GM11168 (cell line): ENCODE measurements around the gene PCNX2.

ENCODE experiments used
- in situ Hi-C: fragments of 300-500 bp; cut with MboI; formaldehyde crosslinking; loops from one replicate; pipeline ENCODE4 v1.12.0; 2022; ENCODE audit warnings: low sequenced_read_pairs; ENCODE audit not compliant: unreplicated experiment

The PCNX2 gene

GRCh38 chr1:232952514-232953499 is 342.7 kb downstream of the PCNX2 start:
- in situ Hi-C loops: loop anchor here (10.0 kb wide), 1 partner anchor 318 kb away; the partner anchor contains the start of gene SIPA1L2

GRCh38 chr1:232951605-232952004 is 343.9 kb downstream of the PCNX2 start:
- in situ Hi-C loops: loop anchor here (10.0 kb wide), 1 partner anchor 317 kb away; the partner anchor contains the start of gene SIPA1L2

DNA sequence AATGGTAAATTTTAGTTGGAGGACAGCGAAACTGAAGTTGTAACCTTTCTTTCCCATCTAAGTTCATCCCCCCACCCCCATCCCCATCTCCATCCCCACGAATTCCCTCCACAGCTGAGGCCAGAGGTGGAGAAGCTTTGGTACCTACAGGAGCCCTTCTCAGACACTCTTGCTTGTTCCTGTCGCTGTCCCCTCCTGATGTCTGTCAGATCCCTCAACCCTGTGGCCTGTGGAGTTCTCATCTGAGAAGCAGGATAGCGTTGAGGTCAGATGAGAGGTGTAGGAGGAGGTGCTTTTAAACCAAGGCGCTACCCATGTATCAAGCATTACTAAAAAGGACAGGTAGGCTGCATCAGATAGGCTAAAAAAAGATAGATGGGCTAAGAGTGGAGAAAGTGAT is 344.3 kb downstream of the PCNX2 start:
- in situ Hi-C loops: loop anchor here (10.0 kb wide), 1 partner anchor 316 kb away; the partner anchor contains the start of gene SIPA1L2

DNA sequence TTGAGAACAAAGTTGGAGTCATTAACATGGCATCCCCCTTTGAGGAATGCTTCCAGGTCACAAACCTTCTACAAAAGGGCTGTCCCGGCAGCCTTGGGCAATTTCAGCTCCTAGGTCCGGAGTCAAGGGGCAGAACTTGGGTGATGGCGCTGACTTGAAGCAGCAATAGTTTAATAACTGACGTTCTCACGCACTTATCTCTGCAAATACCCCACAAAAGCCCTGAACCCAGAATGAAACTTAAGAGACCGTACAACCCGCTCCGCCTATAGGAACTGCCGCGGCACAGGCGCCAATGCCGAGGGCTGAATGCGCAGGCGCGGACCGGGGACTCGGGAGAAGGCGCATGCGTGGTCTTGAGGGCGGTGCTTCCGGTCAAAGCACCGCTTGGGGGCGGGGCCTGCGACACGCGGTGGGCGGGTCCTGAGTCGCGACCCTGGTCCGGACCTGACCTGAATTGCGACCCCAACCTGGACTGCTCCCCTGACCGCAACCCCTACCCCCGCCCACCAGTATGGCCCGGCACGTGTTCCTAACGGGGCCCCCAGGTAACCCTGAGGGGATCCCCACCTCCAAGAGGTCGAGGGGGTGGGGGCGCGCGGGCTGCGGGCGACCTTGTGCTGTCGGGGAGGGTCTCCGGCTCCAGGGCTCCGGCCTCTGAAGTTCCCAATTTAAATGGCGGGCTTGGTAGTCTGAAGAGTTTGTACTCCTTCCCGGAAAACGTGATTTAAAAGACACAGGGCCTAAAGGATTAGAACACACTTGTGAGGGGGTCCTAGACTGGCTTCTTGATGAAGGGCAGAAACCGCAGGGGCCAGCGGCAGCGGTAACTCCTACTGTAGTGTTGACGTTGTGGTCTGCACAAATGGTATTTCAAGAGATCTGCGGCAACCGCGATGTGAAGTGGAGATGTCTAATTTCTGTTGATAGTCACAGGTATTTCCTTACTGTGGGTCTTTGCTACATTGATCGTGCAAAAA is 345.0 kb downstream of the PCNX2 start, which contains the start of gene NTPCR:
Gene NTPCR, plus strand, starts transcription at position 415 of the 980 bp plus-strand sequence. Its CDS starts 100 bp downstream, at position 515.
- in situ Hi-C loops: loop anchor here (10.0 kb wide), 1 partner anchor 316 kb away; the partner anchor contains the start of gene SIPA1L2

GRCh38 chr1:232949636-232950196 is 345.8 kb downstream of the PCNX2 start:
- in situ Hi-C loops: loop anchor here (10.0 kb wide), 1 partner anchor 315 kb away; the partner anchor contains the start of gene SIPA1L2

GRCh38 chr1:232944347-232944746 is 351.2 kb downstream of the PCNX2 start:
- in situ Hi-C loops: no loop called here

DNA sequence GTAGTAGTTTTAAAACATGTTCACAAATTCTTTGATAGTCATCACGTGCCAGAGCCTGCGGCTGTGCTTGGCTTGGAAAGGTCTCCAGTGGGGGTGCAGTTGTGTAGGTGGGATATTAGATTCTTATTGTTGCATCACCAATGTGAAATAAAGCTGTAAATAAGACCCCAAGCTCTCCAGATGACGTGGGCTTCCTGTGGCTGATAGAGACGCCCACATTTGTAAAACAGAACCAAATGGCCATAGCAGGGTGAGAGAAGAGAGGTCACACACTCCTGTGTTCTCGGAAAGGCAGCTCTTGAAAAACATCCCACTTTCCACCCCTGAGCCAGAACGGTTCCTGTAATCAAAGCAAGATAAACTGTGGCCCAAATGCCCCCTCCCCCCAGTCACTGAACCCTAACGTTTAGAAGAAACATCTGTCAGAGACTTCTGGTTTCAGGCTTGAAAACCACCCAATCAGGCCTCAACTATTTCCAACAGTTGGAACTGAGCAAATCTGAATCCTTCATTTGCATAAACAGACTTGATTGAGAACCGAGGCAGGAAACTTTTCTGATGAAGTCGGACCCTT is 351.8 kb downstream of the PCNX2 start:
- in situ Hi-C loops: no loop called here

DNA sequence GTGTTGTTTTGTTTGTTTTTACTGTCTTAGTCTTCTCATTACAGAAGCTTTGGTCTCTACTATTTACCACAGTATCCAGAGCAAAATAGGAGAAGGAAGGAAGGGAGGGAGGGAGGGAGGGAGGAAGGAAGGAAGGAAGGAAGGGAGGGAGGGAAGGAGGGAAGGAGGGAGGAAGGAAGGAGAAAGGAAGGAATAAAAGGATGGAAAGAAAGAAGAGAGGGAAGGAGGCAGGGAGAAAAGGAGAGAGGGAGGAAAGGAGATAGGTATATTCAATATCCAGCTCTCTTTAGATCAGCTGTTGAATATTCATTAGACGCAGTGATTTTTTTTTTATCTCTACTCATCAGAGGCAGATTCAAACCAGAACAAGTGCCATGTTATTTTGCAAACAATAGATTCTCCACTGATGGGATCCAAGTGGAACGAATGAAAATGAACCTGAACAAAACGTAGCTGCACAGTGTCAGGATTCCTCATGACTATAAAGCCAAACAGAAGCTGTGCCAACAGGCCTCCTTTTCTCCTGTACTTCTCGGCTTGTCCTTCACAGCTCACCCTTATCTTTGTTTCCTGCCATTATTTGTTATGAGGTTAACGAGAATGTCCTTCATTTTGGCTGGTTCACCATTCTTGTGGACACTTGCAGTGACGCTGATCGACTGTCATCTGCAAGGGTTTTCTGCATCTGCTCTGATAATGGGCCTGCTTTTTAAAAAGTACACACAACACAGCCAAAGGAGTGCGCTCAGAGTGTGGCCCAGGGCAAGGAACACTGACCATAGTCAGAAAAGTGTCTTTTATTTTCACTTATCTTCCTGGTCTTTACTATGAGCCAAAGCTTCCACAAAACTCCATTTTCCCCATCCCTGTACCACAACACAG is 352.9 kb downstream of the PCNX2 start:
- in situ Hi-C loops: no loop called here

- in situ Hi-C loops: no loop called here
These were observed 355.3 kb downstream of the PCNX2 start for GRCh38 chr1:232940262-232940661.

DNA sequence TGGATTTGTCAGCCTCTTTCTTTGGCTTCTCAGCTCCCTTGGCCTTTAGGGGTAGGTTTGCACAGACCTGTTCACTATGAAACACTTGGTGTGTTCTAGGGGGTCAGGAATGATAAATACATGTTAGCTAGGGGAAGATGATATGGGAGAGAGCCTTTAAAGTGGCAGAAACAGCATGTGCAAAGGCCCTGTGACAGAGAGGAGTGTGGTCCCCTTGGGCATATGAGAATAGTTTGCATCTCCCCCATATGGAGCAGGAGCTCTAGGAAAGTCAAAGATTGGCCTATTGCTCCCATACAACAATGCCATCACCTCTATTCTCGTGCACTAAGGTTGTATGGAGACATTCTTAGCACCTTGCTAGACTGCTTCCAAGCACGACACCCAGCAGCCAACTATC is 355.8 kb downstream of the PCNX2 start:
- in situ Hi-C loops: no loop called here

DNA sequence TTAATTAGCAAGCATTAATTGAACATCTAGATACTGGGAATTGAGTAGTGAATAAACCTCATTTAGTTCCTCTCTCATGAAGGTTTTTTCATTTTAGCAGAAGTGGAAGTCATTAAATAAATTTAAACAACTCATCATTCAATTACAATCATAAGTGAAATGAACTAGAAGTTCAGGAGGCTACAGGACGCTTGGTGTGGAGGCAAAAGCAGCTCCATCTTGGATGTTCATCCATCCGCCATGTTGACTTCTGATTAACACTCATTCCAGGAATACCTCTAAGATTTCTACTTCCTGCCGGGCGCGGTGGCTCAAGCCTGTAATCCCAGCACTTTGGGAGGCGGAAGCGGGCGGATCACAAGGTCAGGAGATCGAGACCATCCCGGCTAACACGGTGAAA is 356.6 kb downstream of the PCNX2 start:
- in situ Hi-C loops: no loop called here

DNA sequence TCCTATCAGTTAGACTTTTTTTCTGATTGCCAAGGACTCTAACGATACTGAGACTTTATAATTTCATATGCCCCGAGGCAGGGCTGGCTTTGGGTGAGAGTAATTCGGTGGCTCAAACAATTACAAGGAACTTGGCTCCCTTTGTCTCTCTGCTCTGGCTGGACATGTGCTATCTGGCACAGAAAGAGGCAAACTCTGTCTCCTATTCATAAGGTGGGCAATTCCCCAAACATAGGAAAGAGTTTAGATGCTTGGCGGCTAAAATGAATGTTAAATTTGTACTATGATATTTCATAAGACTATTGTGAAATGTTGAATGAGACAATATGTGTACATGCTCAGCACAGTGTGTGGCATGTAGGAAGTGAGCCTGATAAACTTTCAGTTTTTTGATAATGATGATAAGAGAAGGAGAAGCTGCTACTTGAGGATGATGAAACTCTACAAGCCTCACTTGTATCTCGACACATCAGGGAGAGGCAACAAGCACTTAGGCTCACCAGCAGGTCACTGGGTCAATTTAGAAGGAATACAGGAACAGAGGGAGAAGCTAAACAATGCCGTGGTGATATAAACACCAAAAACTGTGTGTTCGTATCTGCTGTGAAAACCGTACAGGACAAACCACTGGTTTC is 357.7 kb downstream of the PCNX2 start:
- in situ Hi-C loops: no loop called here

DNA sequence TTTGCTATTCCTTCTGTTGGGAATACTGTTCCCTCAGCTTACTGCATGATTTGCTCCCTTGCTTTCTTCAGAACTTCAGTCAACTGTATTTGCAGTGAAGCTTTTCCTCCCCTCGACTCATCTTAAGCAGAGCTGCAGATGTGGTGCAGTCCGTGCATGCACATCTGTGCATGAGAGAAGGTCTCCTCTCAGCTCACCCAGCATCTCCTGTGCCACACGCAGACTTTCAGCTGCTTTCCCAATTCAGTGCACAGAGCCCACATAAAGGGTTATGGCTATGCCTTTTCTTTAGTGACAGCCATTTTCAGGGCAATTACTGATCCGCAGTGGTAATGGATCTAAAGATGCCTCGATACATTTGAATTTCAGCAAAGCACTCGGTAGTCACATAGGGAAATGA is 358.6 kb downstream of the PCNX2 start:
- in situ Hi-C loops: no loop called here
